ENCODE results near the gene CDC16.
"Not testable (repeated sequence)": the region's sequence is repeated elsewhere in the genome, so short reads cannot be mapped to it uniquely, and the experiment has no call there.

Gene CDC16

GRCh38 chr13:114235697-114236096 is 1.0 kb downstream of the CDC16 start:
- Mint-ChIP-seq H3K27ac (peak overlapping the region; percentile 58), H3K27me3 (ENCODE audit: low read depth) (peaks cover 2% of the 10 kb centered on the region), H3K9me3 (no peaks in the 10 kb centered on the region), H3K4me3 (peak overlapping the region; percentile 84), H3K36me3 (ENCODE audit: low read depth) (peaks cover 26% of the 10 kb centered on the region), H3K4me1 (ENCODE audit: low read depth) (peaks cover 18% of the 10 kb centered on the region)
- no peak for DNase-seq (ENCODE audit: low spot score)

DNA sequence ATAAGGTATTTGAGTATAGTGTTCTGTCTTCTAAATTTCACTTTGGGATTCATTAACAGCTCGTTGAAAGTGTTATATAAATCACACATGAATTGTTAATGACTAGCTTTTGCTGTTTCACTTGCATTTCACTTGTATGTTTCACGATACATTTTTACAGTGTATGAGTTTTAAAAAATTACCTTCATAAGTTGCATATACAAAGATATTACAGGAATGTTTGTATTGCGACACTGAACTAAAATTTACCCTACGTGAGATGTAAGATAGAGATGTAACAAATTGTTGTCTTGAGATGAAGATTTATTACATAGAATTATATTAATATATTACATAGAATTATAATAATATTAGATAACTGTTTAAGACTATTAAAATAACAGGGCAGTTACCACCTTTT is 1.5 kb downstream of the CDC16 start:
- no peak overlapping the region for H3K27ac Mint-ChIP-seq
- no peaks in the 10 kb centered on the region for H3K9me3 Mint-ChIP-seq
- peak overlapping the region; percentile 84 for H3K4me3 Mint-ChIP-seq
- H3K4me1 Mint-ChIP-seq (ENCODE audit: low read depth): peaks cover 18% of the 10 kb centered on the region
- no peak for DNase-seq (ENCODE audit: low spot score)
- H3K27me3 Mint-ChIP-seq (ENCODE audit: low read depth): no peaks in the 10 kb centered on the region
- peaks cover 31% of the 10 kb centered on the region for H3K36me3 Mint-ChIP-seq (ENCODE audit: low read depth)

GRCh38 chr13:114237415-114238112 is 2.9 kb downstream of the CDC16 start:
- peaks cover 41% of the 10 kb centered on the region for H3K36me3 Mint-ChIP-seq (ENCODE audit: low read depth)
- H3K4me1 Mint-ChIP-seq (ENCODE audit: low read depth): peaks cover 18% of the 10 kb centered on the region
- DNase-seq (ENCODE audit: low spot score): no peak
- no peaks in the 10 kb centered on the region for H3K9me3 Mint-ChIP-seq
- peak overlapping the region; percentile 17 for H3K27ac Mint-ChIP-seq
- no peaks in the 10 kb centered on the region for H3K27me3 Mint-ChIP-seq (ENCODE audit: low read depth)
- H3K4me3 Mint-ChIP-seq: peak overlapping the region; percentile 41

DNA sequence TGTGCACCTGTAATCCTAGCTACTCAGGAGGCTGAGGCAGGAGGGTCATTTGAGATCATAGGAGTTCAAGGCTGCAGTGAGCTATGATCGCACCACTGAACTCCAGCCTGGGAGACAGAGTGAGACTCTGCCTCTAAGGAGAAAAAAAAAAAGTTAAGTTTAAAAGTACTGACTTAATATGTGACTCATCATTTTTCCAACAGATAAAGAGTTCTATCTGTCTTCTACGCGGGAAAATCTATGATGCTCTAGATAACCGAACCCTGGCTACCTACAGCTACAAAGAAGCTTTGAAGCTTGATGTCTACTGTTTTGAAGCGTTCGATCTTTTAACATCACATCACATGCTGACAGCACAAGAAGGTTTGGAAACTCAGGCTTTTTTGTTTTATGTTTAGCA is 7.2 kb downstream of the CDC16 start:
- DNase-seq (ENCODE audit: low spot score): no peak
- Mint-ChIP-seq H3K36me3 (ENCODE audit: low read depth) (peaks cover 66% of the 10 kb centered on the region), H3K4me1 (ENCODE audit: low read depth) (peaks cover 5% of the 10 kb centered on the region), H3K4me3 (no peak overlapping the region), H3K27me3 (ENCODE audit: low read depth) (no peaks in the 10 kb centered on the region), H3K9me3 (no peaks in the 10 kb centered on the region), H3K27ac (no peak overlapping the region)

GRCh38 chr13:114243971-114244370 is 9.3 kb downstream of the CDC16 start:
- peaks cover 67% of the 10 kb centered on the region for H3K36me3 Mint-ChIP-seq (ENCODE audit: low read depth)
- no peaks in the 10 kb centered on the region for H3K9me3 Mint-ChIP-seq
- DNase-seq (ENCODE audit: low spot score): no peak
- H3K27ac Mint-ChIP-seq: no peak overlapping the region
- H3K4me3 Mint-ChIP-seq: no peak overlapping the region
- no peaks in the 10 kb centered on the region for H3K27me3 Mint-ChIP-seq (ENCODE audit: low read depth)
- H3K4me1 Mint-ChIP-seq (ENCODE audit: low read depth): no peaks in the 10 kb centered on the region

GRCh38 chr13:114244637-114245036 is 9.9 kb downstream of the CDC16 start:
- Mint-ChIP-seq H3K4me3 (no peak overlapping the region), H3K27ac (no peak overlapping the region), H3K9me3 (no peaks in the 10 kb centered on the region), H3K4me1 (ENCODE audit: low read depth) (no peaks in the 10 kb centered on the region), H3K36me3 (ENCODE audit: low read depth) (peaks cover 65% of the 10 kb centered on the region), H3K27me3 (ENCODE audit: low read depth) (no peaks in the 10 kb centered on the region)
- no peak for DNase-seq (ENCODE audit: low spot score)

DNA sequence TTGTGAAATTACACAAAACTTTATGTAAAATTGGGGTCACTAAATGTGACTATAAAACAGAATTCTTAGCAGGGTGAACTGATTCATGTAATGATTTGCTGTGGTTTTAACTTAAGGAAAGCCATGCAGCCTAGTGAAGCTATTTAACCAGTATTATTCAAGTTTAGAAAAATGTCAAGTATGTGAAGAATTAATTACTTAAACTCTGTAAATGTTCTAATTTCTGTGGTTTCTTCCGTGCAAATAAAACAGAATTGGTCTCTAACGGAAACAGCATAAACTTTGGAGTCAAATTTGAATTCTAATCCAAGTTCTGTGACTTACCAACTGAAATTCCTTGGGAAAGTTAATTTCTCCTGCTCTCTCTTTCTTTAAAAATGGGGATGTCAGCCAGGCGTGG is 13.3 kb downstream of the CDC16 start:
- Mint-ChIP-seq H3K9me3 (no peaks in the 10 kb centered on the region), H3K27me3 (ENCODE audit: low read depth) (no peaks in the 10 kb centered on the region), H3K4me3 (no peak overlapping the region), H3K36me3 (ENCODE audit: low read depth) (peaks cover 58% of the 10 kb centered on the region), H3K27ac (no peak overlapping the region), H3K4me1 (ENCODE audit: low read depth) (no peaks in the 10 kb centered on the region)
- no peak for DNase-seq (ENCODE audit: low spot score)

GRCh38 chr13:114249077-114249476 is 14.4 kb downstream of the CDC16 start:
- H3K4me3 Mint-ChIP-seq: no peak overlapping the region
- no peak overlapping the region for H3K27ac Mint-ChIP-seq
- DNase-seq (ENCODE audit: low spot score): no peak
- no peaks in the 10 kb centered on the region for H3K27me3 Mint-ChIP-seq (ENCODE audit: low read depth)
- H3K4me1 Mint-ChIP-seq (ENCODE audit: low read depth): no peaks in the 10 kb centered on the region
- H3K9me3 Mint-ChIP-seq: no peaks in the 10 kb centered on the region
- H3K36me3 Mint-ChIP-seq (ENCODE audit: low read depth): peaks cover 54% of the 10 kb centered on the region

DNA sequence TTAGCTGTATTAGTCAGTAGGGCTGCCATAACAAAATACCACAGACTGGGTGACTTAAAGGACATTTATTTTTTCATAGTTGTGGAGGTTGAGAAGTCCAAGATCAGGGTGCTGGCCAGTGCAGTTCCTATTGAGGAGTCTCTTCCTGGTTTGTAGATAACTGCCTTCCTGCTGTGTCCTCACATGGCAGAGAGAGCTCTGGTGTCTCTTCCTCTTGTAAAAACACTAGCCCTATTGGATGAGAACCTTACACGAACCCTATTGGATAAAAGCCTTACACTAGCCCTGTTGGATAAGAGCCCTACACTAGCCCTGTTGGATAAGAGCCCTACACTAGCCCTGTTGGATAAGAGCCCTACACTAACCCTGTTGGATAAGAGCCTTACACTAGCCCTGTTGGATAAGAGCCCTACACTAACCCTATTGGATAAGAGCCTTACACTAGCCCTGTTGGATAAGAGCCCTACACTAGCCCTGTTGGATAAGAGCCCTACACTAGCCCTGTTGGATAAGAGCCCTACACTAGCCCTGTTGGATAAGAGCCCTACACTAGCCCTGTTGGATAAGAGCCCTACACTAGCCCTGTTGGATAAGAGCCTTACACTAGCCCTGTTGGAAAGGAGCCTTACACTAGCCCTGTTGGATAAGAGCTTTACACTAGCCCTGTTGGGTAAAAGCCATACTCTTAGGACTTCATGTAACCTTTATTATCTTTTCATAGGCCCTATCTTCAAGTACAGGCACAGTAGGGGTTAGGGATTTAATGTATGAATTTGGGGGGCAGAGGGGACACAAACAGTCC is 17.1 kb downstream of the CDC16 start:
- H3K27ac Mint-ChIP-seq; DNase-seq (ENCODE audit: low spot score); H3K4me3 Mint-ChIP-seq; H3K9me3 Mint-ChIP-seq; H3K4me1 Mint-ChIP-seq (ENCODE audit: low read depth); H3K27me3 Mint-ChIP-seq (ENCODE audit: low read depth): not testable (repeated sequence)
- peaks cover 54% of the 10 kb centered on the region for H3K36me3 Mint-ChIP-seq (ENCODE audit: low read depth)

DNA sequence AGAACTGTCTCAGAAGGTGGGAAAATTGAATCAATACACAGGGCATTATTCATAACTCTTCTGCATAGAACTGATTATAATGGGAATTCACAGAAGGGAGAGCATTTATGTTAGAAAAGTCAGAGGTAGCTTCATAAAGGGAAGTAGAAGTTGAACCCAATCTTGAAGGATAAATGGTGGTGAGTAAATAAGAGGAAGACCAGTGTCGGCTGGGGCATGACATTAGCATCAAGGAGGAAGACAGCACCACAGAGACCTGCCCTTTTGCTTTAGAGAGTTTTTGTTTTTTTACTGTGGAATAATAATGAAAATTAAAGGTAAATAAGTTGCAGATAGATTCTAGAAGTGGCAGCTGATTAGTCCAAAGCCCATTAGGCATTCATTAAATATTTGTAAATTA is 21.9 kb downstream of the CDC16 start:
- Mint-ChIP-seq H3K9me3 (no peaks in the 10 kb centered on the region), H3K27ac (no peak overlapping the region), H3K4me1 (ENCODE audit: low read depth) (peaks cover 11% of the 10 kb centered on the region), H3K4me3 (no peak overlapping the region), H3K27me3 (ENCODE audit: low read depth) (no peaks in the 10 kb centered on the region), H3K36me3 (ENCODE audit: low read depth) (peaks cover 61% of the 10 kb centered on the region)
- DNase-seq (ENCODE audit: low spot score): no peak

DNA sequence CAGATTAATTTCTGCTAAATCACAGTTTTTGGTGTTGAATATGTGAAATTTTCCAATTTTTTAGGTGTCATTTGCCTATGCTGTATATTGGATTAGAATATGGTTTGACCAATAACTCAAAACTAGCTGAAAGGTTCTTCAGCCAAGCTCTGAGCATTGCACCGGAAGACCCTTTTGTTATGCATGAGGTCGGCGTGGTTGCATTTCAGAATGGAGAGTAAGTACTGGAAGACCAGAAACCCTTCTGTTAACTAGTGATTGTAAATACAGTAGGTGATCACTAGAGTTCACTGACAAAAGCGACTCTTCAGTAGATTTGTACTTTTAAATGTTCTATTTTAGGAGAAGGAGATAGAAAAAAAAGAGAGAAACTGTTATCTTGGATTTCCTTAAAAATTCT is 22.3 kb downstream of the CDC16 start:
- Mint-ChIP-seq H3K4me1 (ENCODE audit: low read depth) (peaks cover 11% of the 10 kb centered on the region), H3K4me3 (no peak overlapping the region), H3K9me3 (no peaks in the 10 kb centered on the region), H3K27me3 (ENCODE audit: low read depth) (no peaks in the 10 kb centered on the region), H3K36me3 (ENCODE audit: low read depth) (peaks cover 60% of the 10 kb centered on the region), H3K27ac (no peak overlapping the region)
- DNase-seq (ENCODE audit: low spot score): no peak

GRCh38 chr13:114258589-114258988 is 23.9 kb downstream of the CDC16 start:
- H3K36me3 Mint-ChIP-seq (ENCODE audit: low read depth): peaks cover 74% of the 10 kb centered on the region
- H3K4me1 Mint-ChIP-seq (ENCODE audit: low read depth): peaks cover 23% of the 10 kb centered on the region
- H3K27me3 Mint-ChIP-seq (ENCODE audit: low read depth): no peaks in the 10 kb centered on the region
- H3K27ac Mint-ChIP-seq: no peak overlapping the region
- no peak for DNase-seq (ENCODE audit: low spot score)
- no peaks in the 10 kb centered on the region for H3K9me3 Mint-ChIP-seq
- no peak overlapping the region for H3K4me3 Mint-ChIP-seq

DNA sequence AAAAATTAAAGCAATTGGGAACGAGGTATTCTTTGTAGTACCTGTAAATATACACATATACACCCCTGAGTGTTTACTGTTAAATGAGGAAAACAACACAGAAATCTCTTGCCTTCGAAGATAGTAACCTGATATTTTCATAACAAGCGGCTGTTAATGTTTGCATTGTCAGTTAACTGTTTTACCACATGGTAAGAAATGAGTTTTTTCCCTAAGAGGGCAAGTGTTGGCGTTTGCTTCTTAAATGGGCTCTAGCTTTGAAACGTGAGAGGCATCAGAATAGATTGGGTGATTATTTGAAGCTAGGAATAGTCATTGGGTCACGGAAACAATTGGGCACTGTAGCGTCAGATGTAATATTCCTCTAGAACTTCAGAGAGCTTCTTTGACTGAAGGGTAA is 24.7 kb downstream of the CDC16 start:
- Mint-ChIP-seq H3K4me1 (ENCODE audit: low read depth) (peaks cover 26% of the 10 kb centered on the region), H3K9me3 (no peaks in the 10 kb centered on the region), H3K27ac (no peak overlapping the region), H3K36me3 (ENCODE audit: low read depth) (peaks cover 70% of the 10 kb centered on the region), H3K27me3 (ENCODE audit: low read depth) (no peaks in the 10 kb centered on the region), H3K4me3 (no peak overlapping the region)
- no peak for DNase-seq (ENCODE audit: low spot score)

GRCh38 chr13:114259974-114260373 is 25.3 kb downstream of the CDC16 start:
- H3K4me1 Mint-ChIP-seq (ENCODE audit: low read depth): peaks cover 26% of the 10 kb centered on the region
- peaks cover 69% of the 10 kb centered on the region for H3K36me3 Mint-ChIP-seq (ENCODE audit: low read depth)

More at GRCh38 chr13:114259974-114260373, 25.3 kb downstream of the CDC16 start:
- Mint-ChIP-seq H3K9me3 (no peaks in the 10 kb centered on the region), H3K27me3 (ENCODE audit: low read depth) (no peaks in the 10 kb centered on the region), H3K4me3 (no peak overlapping the region), H3K27ac (peak overlapping the region; percentile 13)
- no peak for DNase-seq (ENCODE audit: low spot score)

All from T-helper 2 cell treated with Interferon-gamma antibody and Interleukin-4, amounts not matched to agents 5 μg/mL and 100 μg/mL, for 36 hours (primary cell).